Osteocyte (in vitro differentiated cells): Measurements from ENCODE around the gene ANK3. TPM values are rescaled to one million over a fixed set of nuclear protein-coding genes. Genes with fewer than 3 reads are reported as not detected.

Experiments used
- DNase-seq: peaks from one replicate; pipeline ENCODE4 v3.0.0; 2021; ENCODE audit warnings: mixed read lengths; ENCODE audit not compliant: unreplicated experiment; ENCODE audit errors: extremely low spot score
- H3K27ac Mint-ChIP-seq: one replicate; pipeline ENCODE4 v1.8.0; 2021; ENCODE audit warnings: mild to moderate bottlenecking, mixed read lengths; ENCODE audit not compliant: unreplicated experiment
- H3K27me3 Mint-ChIP-seq: one replicate; pipeline ENCODE4 v1.8.0; 2021; ENCODE audit warnings: mixed read lengths; ENCODE audit not compliant: unreplicated experiment
- H3K36me3 Mint-ChIP-seq: one replicate; pipeline ENCODE4 v1.8.0; 2021; ENCODE audit warnings: mixed read lengths; ENCODE audit not compliant: unreplicated experiment
- H3K4me1 Mint-ChIP-seq: one replicate; pipeline ENCODE4 v1.8.0; 2021; ENCODE audit warnings: mixed read lengths; ENCODE audit not compliant: unreplicated experiment
- H3K4me3 Mint-ChIP-seq: one replicate; pipeline ENCODE4 v1.8.0; 2021; ENCODE audit warnings: mild to moderate bottlenecking, moderate library complexity, mixed read lengths; ENCODE audit not compliant: unreplicated experiment
- H3K9me3 Mint-ChIP-seq: one replicate; pipeline ENCODE4 v1.8.0; 2021; ENCODE audit warnings: mixed read lengths; ENCODE audit not compliant: unreplicated experiment
- CTCF ChIP-seq: fragments of 200-600 bp; sonication (generic); IDR thresholded peaks from 2 replicates; pipeline ENCODE4 v1.5.0; 2021; ENCODE audit warnings: antibody characterized with exemption, mild to moderate bottlenecking, moderate library complexity
- total RNA-seq: library from RNA; stranded (reverse); gene quantifications from 2 replicates; pipeline ENCODE4 v1.2.1, GENCODE V29; 2021

The ANK3 gene
- total RNA-seq, 1 donor from 2014 or later: 22.0 TPM

DNA sequence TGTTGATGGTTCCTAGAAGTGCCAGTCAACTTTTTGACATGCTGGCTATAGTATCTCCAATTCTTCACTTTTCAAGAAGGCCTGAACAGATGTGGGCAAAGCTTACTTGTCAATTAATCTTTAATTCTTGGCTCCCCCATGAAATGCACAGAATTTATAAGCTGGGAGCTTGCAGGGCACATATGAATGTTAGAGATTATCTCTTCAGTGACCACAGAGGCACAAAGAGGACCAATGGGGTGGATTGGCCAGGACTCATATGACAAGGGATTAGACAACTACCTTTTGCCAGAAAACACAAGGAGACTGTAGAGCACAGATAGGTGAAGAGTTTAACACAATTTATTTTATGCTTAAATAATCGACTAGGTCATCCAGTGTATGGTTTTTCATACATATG lies 361.6 kb downstream of the ANK3 start:
- no peak for DNase-seq
- Mint-ChIP-seq H3K4me1 (no peaks in the 10 kb centered on the region), H3K9me3 (no peaks in the 10 kb centered on the region), H3K4me3 (no peak overlapping the region), H3K27ac (no peak overlapping the region), H3K36me3 (no peaks in the 10 kb centered on the region), H3K27me3 (peaks cover 2% of the 10 kb centered on the region)
- TF ChIP-seq CTCF: no peak

DNA sequence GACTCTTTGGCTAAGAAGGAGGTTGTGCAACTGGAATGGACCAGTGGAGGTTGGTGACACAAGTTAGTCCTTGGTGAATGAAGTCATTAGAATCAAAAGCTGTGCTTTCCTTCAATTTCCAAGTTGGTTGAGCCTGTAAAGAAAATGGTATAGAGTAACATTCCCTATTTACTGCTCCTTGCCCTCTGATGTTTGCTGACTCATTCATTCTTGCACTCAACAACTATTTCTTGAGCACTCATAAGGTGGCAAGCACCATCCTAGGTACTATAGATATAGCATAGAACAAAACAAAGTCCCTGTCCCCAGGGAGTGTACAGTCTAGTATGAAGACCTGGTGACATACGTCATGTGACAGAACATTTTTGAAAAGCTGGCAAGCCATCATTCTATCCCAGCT lies 364.4 kb downstream of the ANK3 start:
- DNase-seq: no peak
- no peaks in the 10 kb centered on the region for H3K4me1 Mint-ChIP-seq

GRCh38 chr10:60024506-60024905 lies 365.2 kb downstream of the ANK3 start:
- no peaks in the 10 kb centered on the region for H3K36me3 Mint-ChIP-seq
- no peaks in the 10 kb centered on the region for H3K4me1 Mint-ChIP-seq

More for the DNA sequence above, 364.4 kb downstream of the ANK3 start:
- Mint-ChIP-seq H3K27me3 (peaks cover 5% of the 10 kb centered on the region), H3K4me3 (no peak overlapping the region), H3K27ac (no peak overlapping the region), H3K36me3 (no peaks in the 10 kb centered on the region), H3K9me3 (no peaks in the 10 kb centered on the region)
- no peak for TF ChIP-seq CTCF

GRCh38 chr10:60023155-60023877 lies 366.4 kb downstream of the ANK3 start:
- no peak overlapping the region for H3K4me3 Mint-ChIP-seq
- no peaks in the 10 kb centered on the region for H3K4me1 Mint-ChIP-seq
- peaks cover 7% of the 10 kb centered on the region for H3K27me3 Mint-ChIP-seq
- TF ChIP-seq CTCF: no peak
- no peak for DNase-seq
- H3K27ac Mint-ChIP-seq: no peak overlapping the region
- no peaks in the 10 kb centered on the region for H3K36me3 Mint-ChIP-seq
- H3K9me3 Mint-ChIP-seq: no peaks in the 10 kb centered on the region

More at GRCh38 chr10:60024506-60024905, 365.2 kb downstream of the ANK3 start:
- DNase-seq: no peak
- TF ChIP-seq CTCF: no peak
- Mint-ChIP-seq H3K4me3 (no peak overlapping the region), H3K27me3 (peaks cover 7% of the 10 kb centered on the region), H3K27ac (no peak overlapping the region), H3K9me3 (no peaks in the 10 kb centered on the region)

GRCh38 chr10:60021361-60021760 lies 368.3 kb downstream of the ANK3 start:
- Mint-ChIP-seq H3K4me1 (no peaks in the 10 kb centered on the region), H3K4me3 (no peak overlapping the region), H3K9me3 (no peaks in the 10 kb centered on the region), H3K27ac (no peak overlapping the region), H3K36me3 (no peaks in the 10 kb centered on the region), H3K27me3 (peaks cover 7% of the 10 kb centered on the region)
- no peak for DNase-seq
- no peak for TF ChIP-seq CTCF
